Neuron (in vitro differentiated cells): ENCODE results near the gene ENPP1.
"Not testable (repeated sequence)": the region's sequence is repeated elsewhere in the genome, so short reads cannot be mapped to it uniquely, and the experiment has no call there.

ENCODE experiments used
- H2AFZ ChIP-seq: one replicate; pipeline ENCODE4 v1.6.1; 2013; ENCODE audit warnings: low read depth, mild to moderate bottlenecking, inconsistent platforms, low read length, moderate library complexity
- H3K27me3 ChIP-seq: one replicate; pipeline ENCODE4 v1.6.1; 2013; ENCODE audit warnings: low read length; ENCODE audit not compliant: insufficient read depth
- H3K36me3 ChIP-seq: one replicate; pipeline ENCODE4 v1.6.1; 2013; ENCODE audit warnings: low read length; ENCODE audit not compliant: insufficient read depth
- H3K4me1 ChIP-seq: one replicate; pipeline ENCODE4 v1.6.1; 2013; ENCODE audit warnings: low read length; ENCODE audit not compliant: insufficient read depth
- H3K4me3 ChIP-seq: 2 replicates; pipeline ENCODE4 v1.5.1; 2013; ENCODE audit warnings: mild to moderate bottlenecking, low read length, moderate library complexity
- H3K9me3 ChIP-seq: one replicate; pipeline ENCODE4 v1.6.1; 2013; ENCODE audit warnings: low read length

ENPP1 gene

GRCh38 chr6:131903734-131904133 is 95.9 kb downstream of the ENPP1 start:
- not testable (repeated sequence) for H3K27me3 ChIP-seq, H3K36me3 ChIP-seq, H3K4me1 ChIP-seq, H3K9me3 ChIP-seq, H3K4me3 ChIP-seq, H2AFZ ChIP-seq

- not testable (repeated sequence) for H3K36me3 ChIP-seq, H3K9me3 ChIP-seq, H3K4me3 ChIP-seq, H3K27me3 ChIP-seq, H2AFZ ChIP-seq, H3K4me1 ChIP-seq
These were observed 101.0 kb downstream of the ENPP1 start for GRCh38 chr6:131908787-131909186.

GRCh38 chr6:131909408-131910218 is 101.8 kb downstream of the ENPP1 start:
- H3K36me3 ChIP-seq: no peaks in the 10 kb centered on the region
- H3K9me3 ChIP-seq: no peaks in the 10 kb centered on the region
- no peak overlapping the region for H2AFZ ChIP-seq
- no peaks in the 10 kb centered on the region for H3K4me1 ChIP-seq
- no peaks in the 10 kb centered on the region for H3K27me3 ChIP-seq
- H3K4me3 ChIP-seq: no peak overlapping the region

DNA sequence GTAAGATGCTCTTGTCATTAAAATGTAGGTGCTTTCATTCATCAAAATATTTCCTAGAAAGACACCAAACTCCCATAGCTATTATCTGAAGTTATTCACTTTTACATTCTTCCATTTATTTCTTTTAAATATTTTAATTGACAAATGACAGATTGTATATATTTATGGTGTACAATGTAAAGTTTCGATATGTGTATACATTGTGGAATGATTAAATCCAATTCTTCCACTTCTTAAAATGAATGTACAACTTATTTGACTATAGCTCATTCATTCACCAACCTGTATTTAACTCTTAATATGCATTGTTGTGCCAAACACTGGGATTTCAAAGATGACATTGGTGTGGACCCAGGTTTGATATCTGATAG is 102.4 kb downstream of the ENPP1 start:
- no peak overlapping the region for H2AFZ ChIP-seq
- H3K4me1 ChIP-seq: no peaks in the 10 kb centered on the region
- no peaks in the 10 kb centered on the region for H3K27me3 ChIP-seq
- no peaks in the 10 kb centered on the region for H3K36me3 ChIP-seq
- H3K4me3 ChIP-seq: no peak overlapping the region
- no peaks in the 10 kb centered on the region for H3K9me3 ChIP-seq

DNA sequence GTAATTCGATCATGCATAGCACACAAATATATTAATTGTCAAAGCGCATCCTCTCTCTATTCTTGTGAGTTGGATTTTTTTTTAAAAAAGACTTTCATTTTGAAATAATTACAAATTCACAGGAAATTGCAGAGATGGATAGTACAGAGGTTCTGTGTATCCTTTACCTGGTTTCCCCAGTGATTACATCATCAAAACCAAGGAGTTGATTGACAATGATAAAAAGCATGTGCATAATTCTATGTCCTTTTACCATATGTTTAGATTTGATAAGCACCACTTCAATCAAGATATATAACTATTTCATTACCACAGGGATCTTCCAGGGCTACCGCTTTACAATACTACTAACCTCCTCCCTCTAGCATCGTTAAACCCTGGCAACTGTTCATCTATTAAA is 103.1 kb downstream of the ENPP1 start:
- Histone ChIP-seq H3K36me3 (no peaks in the 10 kb centered on the region), H2AFZ (no peak overlapping the region), H3K4me3 (no peak overlapping the region), H3K9me3 (no peaks in the 10 kb centered on the region), H3K4me1 (no peaks in the 10 kb centered on the region), H3K27me3 (no peaks in the 10 kb centered on the region)

DNA sequence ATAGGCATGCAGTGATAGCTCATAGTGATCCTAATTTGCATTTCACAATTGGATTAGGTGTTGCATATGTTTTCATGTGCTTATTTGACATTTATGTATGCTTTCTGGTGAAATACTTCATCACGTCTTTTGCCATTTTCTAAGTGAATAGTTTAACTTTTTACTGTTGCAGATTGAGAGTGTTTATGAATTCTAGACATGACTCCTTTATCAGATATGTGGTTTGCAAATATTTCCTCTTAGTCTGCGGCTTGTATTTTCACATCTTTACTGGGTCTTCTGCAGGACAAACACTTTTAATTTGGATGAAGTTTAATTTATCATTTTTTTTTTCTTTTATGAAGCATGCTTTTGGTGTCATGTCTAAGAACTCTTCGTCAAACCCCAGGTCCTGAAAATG is 104.1 kb downstream of the ENPP1 start:
- H2AFZ ChIP-seq: no peak overlapping the region
- no peaks in the 10 kb centered on the region for H3K36me3 ChIP-seq
- H3K4me1 ChIP-seq: no peaks in the 10 kb centered on the region
- H3K27me3 ChIP-seq: no peaks in the 10 kb centered on the region
- H3K4me3 ChIP-seq: no peak overlapping the region
- no peaks in the 10 kb centered on the region for H3K9me3 ChIP-seq

GRCh38 chr6:131914234-131914633 is 106.4 kb downstream of the ENPP1 start:
- no peak overlapping the region for H2AFZ ChIP-seq
- H3K4me1 ChIP-seq: no peaks in the 10 kb centered on the region
- no peaks in the 10 kb centered on the region for H3K9me3 ChIP-seq
- no peaks in the 10 kb centered on the region for H3K36me3 ChIP-seq
- no peaks in the 10 kb centered on the region for H3K27me3 ChIP-seq
- no peak overlapping the region for H3K4me3 ChIP-seq

- Histone ChIP-seq H3K36me3 (no peaks in the 10 kb centered on the region), H3K4me1 (no peaks in the 10 kb centered on the region), H3K4me3 (no peak overlapping the region), H3K9me3 (no peaks in the 10 kb centered on the region), H2AFZ (no peak overlapping the region), H3K27me3 (no peaks in the 10 kb centered on the region)
These were observed 107.3 kb downstream of the ENPP1 start for GRCh38 chr6:131914967-131915751.

DNA sequence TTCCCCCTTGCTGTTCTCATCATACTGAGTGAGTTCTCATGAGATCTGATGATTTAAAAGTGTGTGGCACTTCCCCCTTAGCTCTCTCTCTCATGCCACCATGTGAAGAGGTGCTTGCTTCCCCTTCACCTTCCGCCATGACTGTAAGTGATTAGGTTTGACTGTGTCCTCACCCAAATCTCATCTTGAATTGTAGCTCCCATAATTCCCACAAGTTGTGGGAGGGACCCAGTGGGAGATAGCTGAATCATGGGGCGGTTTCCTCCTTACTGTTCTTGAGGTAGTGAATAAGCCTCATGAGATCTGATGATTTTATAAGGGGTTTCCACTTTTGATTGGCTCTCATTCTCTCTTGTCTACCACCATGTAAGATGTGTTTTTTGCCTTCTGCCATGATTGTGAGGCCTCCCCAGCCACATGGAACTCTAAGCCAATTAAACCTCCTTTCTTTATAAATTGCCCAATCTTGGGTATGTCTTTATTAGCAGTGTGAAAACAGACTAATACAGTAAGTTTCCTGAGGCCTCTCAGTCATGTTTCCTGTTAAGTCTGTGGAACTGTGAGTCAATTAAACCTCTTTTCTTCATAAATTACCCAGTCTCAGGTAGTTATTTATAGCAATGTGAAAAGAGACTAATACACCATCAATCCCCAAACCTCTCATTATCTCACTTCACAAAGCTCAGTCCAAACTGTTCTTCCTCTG is 108.4 kb downstream of the ENPP1 start:
- H3K9me3 ChIP-seq, H3K4me3 ChIP-seq, H3K27me3 ChIP-seq, H3K4me1 ChIP-seq, H2AFZ ChIP-seq, H3K36me3 ChIP-seq: not testable (repeated sequence)

DNA sequence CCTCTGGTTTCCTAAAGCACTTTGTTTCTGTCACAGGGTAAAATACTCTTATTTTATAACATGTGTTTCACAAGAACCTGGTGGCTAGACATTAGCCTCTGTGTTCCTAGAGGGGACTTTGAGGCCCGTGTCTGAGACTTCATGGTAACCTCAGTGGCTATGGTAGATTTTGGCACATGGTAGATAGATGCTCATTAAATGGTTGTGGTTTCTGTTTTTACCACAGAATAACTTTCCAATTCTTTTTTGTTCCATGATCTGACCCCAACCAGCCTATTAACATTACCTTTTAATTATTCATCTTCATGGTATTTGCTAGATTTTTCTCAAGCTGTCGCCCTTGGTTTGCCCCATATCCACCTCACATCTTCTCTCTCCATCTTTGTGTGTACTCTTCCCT is 109.0 kb downstream of the ENPP1 start:
- Histone ChIP-seq H3K4me3 (no peak overlapping the region), H3K9me3 (no peaks in the 10 kb centered on the region), H3K4me1 (no peaks in the 10 kb centered on the region), H3K36me3 (no peaks in the 10 kb centered on the region), H2AFZ (no peak overlapping the region), H3K27me3 (no peaks in the 10 kb centered on the region)

DNA sequence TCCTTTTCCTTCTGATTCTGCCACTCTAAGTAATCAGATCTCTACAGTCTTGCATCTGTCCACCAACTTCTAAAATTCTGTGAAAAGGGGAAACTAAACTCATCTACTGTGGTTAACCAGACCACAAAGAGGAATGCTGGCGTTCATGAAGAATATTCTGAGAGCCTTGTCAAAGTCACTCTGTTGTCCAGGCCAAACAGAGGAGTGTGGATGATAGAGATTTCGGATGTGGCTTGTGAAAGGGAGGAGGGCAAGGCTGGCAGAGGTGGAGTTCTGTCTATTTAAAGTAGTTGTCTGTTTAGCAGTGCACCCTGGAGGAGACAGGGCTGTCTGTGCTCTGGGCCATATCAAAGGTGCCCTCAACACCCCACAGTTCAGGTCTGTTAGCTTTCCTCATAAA is 109.5 kb downstream of the ENPP1 start:
- Histone ChIP-seq H3K4me3 (no peak overlapping the region), H3K9me3 (peaks cover 2% of the 10 kb centered on the region)

DNA sequence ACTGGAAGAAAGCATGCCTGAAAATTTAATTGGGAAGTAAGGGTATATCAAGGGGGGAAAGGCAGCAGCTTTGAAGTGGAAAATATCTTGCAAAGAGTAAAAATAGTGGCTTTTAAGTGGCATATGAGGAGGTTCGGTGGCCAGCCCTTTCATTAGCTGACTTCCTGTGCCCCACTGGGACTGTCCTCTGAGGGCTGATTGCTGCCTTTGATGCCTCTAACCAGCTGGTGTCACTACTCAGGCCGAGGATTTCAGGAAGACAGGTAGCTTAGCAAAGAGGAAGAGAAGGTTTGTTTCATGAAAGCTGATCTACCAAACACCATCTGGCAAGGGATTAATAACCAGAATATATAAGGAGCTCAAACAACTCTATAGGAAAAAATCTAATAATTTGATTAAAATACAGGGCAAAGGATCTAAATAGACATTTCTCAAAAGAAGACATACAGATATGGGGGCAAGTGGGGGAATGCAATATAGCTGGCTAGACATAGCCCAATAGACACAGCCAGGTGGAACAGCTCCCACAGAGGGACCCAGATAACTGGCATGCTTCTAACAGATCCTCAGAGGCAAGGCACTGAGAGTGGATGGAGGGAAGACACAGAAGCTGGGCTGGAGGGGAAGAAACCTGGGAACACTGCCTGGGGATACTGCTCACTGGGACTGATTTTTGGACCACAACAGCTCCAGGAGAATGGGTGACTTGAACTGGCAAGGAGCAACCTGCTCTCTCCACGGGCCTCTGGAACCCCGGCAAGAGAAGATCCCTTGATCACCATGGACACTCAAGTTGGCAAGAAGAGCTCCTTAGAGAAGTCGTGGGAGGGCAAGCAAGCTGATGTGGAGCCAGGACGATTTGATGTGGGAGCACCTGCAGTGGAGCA is 110.2 kb downstream of the ENPP1 start:
- Histone ChIP-seq H3K9me3 (peaks cover 2% of the 10 kb centered on the region), H3K4me3 (no peak overlapping the region), H2AFZ (no peak overlapping the region), H3K27me3 (no peaks in the 10 kb centered on the region), H3K36me3 (no peaks in the 10 kb centered on the region), H3K4me1 (no peaks in the 10 kb centered on the region)

More for the DNA sequence above, 109.5 kb downstream of the ENPP1 start:
- Histone ChIP-seq H3K36me3 (no peaks in the 10 kb centered on the region), H2AFZ (no peak overlapping the region), H3K4me1 (no peaks in the 10 kb centered on the region), H3K27me3 (no peaks in the 10 kb centered on the region)
